Spleen (tissue), 7 donors: ENCODE measurements around the gene VENTX.

Experiments
- POLR2AphosphoS5 ChIP-seq, 3 donors: sonication (generic); formaldehyde crosslinking; IDR thresholded peaks; one replicate each; pipeline ENCODE4 v1.5.1; 2017; ENCODE audit warnings: antibody characterized with exemption in 3 of 3
- TF ChIP-seq, protein P1 (sequence below), 11 experiments: fragments of 200-600 bp in 7 of 11; fragments of 450-650 bp in 4 of 11; sonication (generic) in 4 of 11; IDR thresholded peaks in 8 of 11; conservative IDR thresholded peaks in 3 of 11; 1 replicate in 7 of 11; 2 replicates in 4 of 11; pipeline versions ENCODE4 v1.4.0 to v1.8.0; 2016 to 2021; ENCODE audit warnings: antibody characterized with exemption in 11 of 11, inconsistent platforms in 4 of 11, mild to moderate bottlenecking in 1 of 11
- donor health status: DM: no; HTN: no; CAD: no; lungs with moderate emphysema.
- donor health status: DM: no; HTN: no; CAD: no.
- donor health status: DM: no; HTN: no; CAD: no.

DNA sequence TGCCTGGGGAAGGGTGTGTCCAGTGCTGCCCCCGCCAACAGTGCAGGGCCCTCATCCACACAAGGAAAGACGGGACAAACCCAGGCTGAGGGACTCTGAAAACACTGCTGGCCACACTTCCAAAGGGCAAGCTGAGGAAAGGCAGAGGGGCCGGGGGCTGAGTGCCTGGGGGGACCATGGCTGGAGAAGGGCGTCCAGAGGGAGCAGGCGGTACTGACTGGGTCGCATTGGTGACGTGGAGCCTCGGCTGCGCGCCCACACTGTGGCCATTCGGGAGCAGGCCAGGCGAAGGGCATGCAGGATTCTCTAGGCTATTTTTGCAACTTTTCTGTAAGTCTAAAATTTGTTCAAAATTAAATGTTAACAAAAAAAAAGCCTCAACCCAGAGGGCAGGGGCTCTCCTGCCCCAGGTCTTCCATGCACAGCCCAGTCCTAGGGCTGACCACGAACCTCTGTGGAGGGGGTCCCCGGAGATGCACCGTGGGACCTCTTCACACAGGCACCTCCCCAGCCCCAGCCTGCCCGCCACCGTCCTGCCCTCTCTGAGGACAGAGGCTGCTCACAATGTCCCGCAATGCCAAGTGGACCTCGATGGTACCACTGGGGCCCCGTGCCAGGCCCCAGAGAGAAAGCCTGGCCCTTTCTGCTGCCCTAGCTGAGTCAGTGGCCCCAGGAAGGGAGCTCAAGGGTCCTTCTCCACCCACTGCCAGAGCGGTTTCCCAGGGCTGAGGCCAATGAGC is 28.6 kb downstream of the VENTX start:
- TF ChIP-seq, protein P1, sequence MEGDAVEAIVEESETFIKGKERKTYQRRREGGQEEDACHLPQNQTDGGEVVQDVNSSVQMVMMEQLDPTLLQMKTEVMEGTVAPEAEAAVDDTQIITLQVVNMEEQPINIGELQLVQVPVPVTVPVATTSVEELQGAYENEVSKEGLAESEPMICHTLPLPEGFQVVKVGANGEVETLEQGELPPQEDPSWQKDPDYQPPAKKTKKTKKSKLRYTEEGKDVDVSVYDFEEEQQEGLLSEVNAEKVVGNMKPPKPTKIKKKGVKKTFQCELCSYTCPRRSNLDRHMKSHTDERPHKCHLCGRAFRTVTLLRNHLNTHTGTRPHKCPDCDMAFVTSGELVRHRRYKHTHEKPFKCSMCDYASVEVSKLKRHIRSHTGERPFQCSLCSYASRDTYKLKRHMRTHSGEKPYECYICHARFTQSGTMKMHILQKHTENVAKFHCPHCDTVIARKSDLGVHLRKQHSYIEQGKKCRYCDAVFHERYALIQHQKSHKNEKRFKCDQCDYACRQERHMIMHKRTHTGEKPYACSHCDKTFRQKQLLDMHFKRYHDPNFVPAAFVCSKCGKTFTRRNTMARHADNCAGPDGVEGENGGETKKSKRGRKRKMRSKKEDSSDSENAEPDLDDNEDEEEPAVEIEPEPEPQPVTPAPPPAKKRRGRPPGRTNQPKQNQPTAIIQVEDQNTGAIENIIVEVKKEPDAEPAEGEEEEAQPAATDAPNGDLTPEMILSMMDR (IDR thresholded peaks at IDR 0.05 in 8 of 11, conservative IDR thresholded peaks at IDR 0.05 in 3 of 11), result no peak
- peak in 1 of 3 donors; percentile 14 for TF ChIP-seq POLR2AphosphoS5 (IDR thresholded peaks at IDR 0.05)
